Testis (tissue), 3 donors: ENCODE data around the gene KCNQ1. TPM values are rescaled to one million over a fixed set of nuclear protein-coding genes. Genes with fewer than 3 reads are reported as not detected.

Source experiments
- DNase-seq: peaks from one replicate; pipeline ENCODE4 v3.0.0-alpha.2; 2019
- H3K27ac ChIP-seq, 2 donors: fragments of 200-600 bp; sonication (generic); one replicate each; pipeline ENCODE4 v1.5.1; 2019
- H3K27me3 ChIP-seq: fragments of 200-600 bp; sonication (generic); one replicate; pipeline ENCODE4 v1.5.1; 2019
- H3K36me3 ChIP-seq: fragments of 200-600 bp; sonication (generic); one replicate; pipeline ENCODE4 v1.5.1; 2017; ENCODE audit warnings: low read depth; ENCODE audit errors: missing control alignments
- H3K4me1 ChIP-seq: fragments of 200-600 bp; sonication (generic); one replicate; pipeline ENCODE4 v1.5.1; 2019
- H3K4me3 ChIP-seq, 2 donors: fragments of 200-600 bp; sonication (generic); one replicate each; pipeline ENCODE4 v1.5.1; 2017 to 2019
- H3K9me3 ChIP-seq: fragments of 200-600 bp; sonication (generic); one replicate; pipeline ENCODE4 v1.5.1; 2017
- CTCF ChIP-seq, 3 experiments: fragments of 450-650 bp in 2 of 3; fragments of 200-600 bp in 1 of 3; sonication (generic) in 1 of 3; IDR thresholded peaks; one replicate each; pipeline ENCODE4 v1.5.1; 2016 to 2019; ENCODE audit warnings: antibody characterized with exemption in 3 of 3, mild to moderate bottlenecking in 2 of 3, moderate library complexity in 1 of 3
- POLR2A ChIP-seq: fragments of 450-650 bp; IDR thresholded peaks from one replicate; pipeline ENCODE4 v1.6.1; 2017; ENCODE audit warnings: antibody characterized with exemption, mild to moderate bottlenecking, moderate library complexity
- WGBS, 2 donors: methylation state at CpG; one replicate each; pipeline ENCODE4 v1.1.5; 2018; 5-methylcytosine and 5-hydroxymethylcytosine counted together
- intact Hi-C: fragments of 100-400 bp; cut with DNase I; formaldehyde crosslinking; loops from one replicate; pipeline ENCODE4 v1.15.1; 2023; ENCODE audit warnings: low total_unique reads
- polyA plus RNA-seq: library from polyadenylated mRNA; stranded (reverse); fragments of 350-450 nt; fragmentation: Illumina TruSeq; extraction: RNeasy Lipid Tissue Mini Kit (QIAGEN cat#74804); gene quantifications from one replicate; pipeline ENCODE4 v1.2.3, GENCODE V29; 2014; ENCODE audit warnings: low read depth, low replicate concordance; ENCODE audit not compliant: insufficient read depth
- total RNA-seq, 2 donors: library from RNA; depleted of rRNA; stranded (reverse); fragments of >200 nt; gene quantifications; one replicate each; pipeline ENCODE4 v1.2.3, GENCODE V29; 2016

The KCNQ1 gene
- total and polyA plus RNA-seq, 3 donors from 2014 or later: 6.0 to 24.2 (median 12.8) TPM

GRCh38 chr11:2536440-2536989 lies 91.7 kb downstream of the KCNQ1 start:
- 90 to 100% methylated on average over 1 to 19 of the region's 19 CpGs for WGBS, 2 donors
- intact Hi-C loops: no loop called here
- TF ChIP-seq POLR2A: no peak
- TF ChIP-seq CTCF (IDR thresholded peaks at IDR 0.05): no peak

DNA sequence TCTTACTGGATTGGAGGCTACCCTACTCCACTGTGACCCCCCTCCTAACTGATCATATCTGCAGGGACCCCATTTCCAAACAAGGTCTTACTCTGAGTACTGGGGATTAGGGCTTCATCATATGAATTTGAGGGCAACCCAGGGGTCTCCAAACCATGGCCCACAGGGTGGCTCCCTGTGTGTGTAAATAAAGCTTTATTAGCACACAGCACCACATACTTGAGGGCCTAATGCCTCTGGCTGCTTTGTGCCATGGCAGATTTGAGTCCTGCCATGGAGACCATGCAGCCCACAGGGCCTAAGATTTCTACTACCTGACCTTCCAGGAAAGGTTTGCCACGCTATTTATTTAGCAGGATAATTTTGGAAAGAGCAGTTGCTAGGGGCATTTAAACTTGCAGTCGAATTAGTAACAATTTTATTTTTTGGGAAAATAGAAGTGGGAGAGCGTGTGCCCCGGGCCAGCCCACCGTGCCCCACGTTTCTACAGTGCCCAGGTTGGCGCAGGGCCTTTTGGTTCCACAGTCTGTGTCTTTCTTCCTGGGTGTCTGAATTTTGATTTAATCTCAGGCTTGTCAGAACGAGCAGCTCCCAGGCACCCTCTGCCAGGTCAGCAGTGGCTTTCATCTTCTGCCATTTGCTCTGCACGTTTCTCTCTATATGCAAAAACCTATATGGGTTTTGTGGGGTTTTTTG lies 92.3 kb downstream of the KCNQ1 start:
- Histone ChIP-seq H3K4me3 (no peak overlapping the region), H3K27ac (no peak overlapping the region), H3K27me3 (no peaks in the 10 kb centered on the region), H3K4me1 (peaks cover 7% of the 10 kb centered on the region), H3K9me3 (no peaks in the 10 kb centered on the region), H3K36me3 (no peaks in the 10 kb centered on the region)
- TF ChIP-seq CTCF (IDR thresholded peaks at IDR 0.05): no peak
- no peak for TF ChIP-seq POLR2A
- 89 to 94% methylated on average over 9 of the region's 9 CpGs for WGBS, 2 donors
- no peak for DNase-seq
- intact Hi-C loops: no loop called here

More at GRCh38 chr11:2536440-2536989, 91.7 kb downstream of the KCNQ1 start:
- H3K27ac ChIP-seq: no peak overlapping the region
- peaks cover 7% of the 10 kb centered on the region for H3K4me1 ChIP-seq
- H3K27me3 ChIP-seq: no peaks in the 10 kb centered on the region
- H3K9me3 ChIP-seq: no peaks in the 10 kb centered on the region
- no peaks in the 10 kb centered on the region for H3K36me3 ChIP-seq
- DNase-seq: no peak
- no peak overlapping the region for H3K4me3 ChIP-seq

GRCh38 chr11:2537896-2538724 lies 93.3 kb downstream of the KCNQ1 start:
- 75 to 84% methylated on average over 22 to 26 of the region's 27 CpGs for WGBS, 2 donors
- no peak for TF ChIP-seq POLR2A
- no peak for TF ChIP-seq CTCF (IDR thresholded peaks at IDR 0.05)
- Histone ChIP-seq H3K4me1 (peaks cover 7% of the 10 kb centered on the region), H3K36me3 (no peaks in the 10 kb centered on the region), H3K9me3 (no peaks in the 10 kb centered on the region), H3K27me3 (no peaks in the 10 kb centered on the region), H3K27ac (no peak overlapping the region), H3K4me3 (no peak overlapping the region)
- intact Hi-C loops: no loop called here
- no peak for DNase-seq

DNA sequence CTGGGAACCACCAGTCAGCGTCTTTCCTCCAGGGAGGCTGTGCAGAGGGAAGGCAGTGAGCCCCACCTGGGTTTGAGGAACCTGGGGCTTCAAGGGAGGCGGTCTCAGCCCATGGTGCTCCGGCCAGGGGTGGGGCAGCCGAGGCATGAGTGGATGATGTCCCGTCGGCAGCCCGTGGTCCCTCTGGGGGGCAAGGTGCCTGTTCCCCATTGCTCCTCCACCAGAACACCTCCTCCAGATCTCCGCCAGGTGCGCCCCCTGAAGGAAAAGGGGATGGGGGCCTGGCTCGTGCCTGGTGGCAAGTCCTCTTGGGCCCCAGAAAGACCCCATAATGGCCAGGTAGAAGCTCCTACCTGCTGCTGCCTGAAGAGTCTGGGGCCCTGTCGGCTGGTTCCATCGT lies 94.1 kb downstream of the KCNQ1 start:
- intact Hi-C loops: no loop called here
- DNase-seq: no peak
- Histone ChIP-seq H3K36me3 (no peaks in the 10 kb centered on the region), H3K27ac (no peak overlapping the region), H3K27me3 (no peaks in the 10 kb centered on the region), H3K9me3 (no peaks in the 10 kb centered on the region), H3K4me3 (no peak overlapping the region), H3K4me1 (no peaks in the 10 kb centered on the region)
- no peak for TF ChIP-seq CTCF (IDR thresholded peaks at IDR 0.05)
- no peak for TF ChIP-seq POLR2A
- 92 to 96% methylated on average over 6 to 12 of the region's 12 CpGs for WGBS, 2 donors
